Activated naive CD4-positive, alpha-beta T cell treated with anti-CD3 and anti-CD28 coated beads, Interleukin-2, amount 50 U/mL, for 72 hours (primary cell): ENCODE data around the gene KAT8. TPM values are rescaled to one million over a fixed set of nuclear protein-coding genes. Genes with fewer than 3 reads are reported as not detected.
"Not testable (repeated sequence)": the region's sequence is repeated elsewhere in the genome, so short reads cannot be mapped to it uniquely, and the experiment has no call there.

Experiments
- ATAC-seq, 2 donors: fragments of 150-1000 bp; cut with Tn5 transposase; 2 replicates each; pipeline ENCODE4 v1.10.0; 2021; ENCODE audit warnings: mild to moderate bottlenecking in 2 of 2, moderate library complexity in 2 of 2
- DNase-seq, 2 donors: peaks; one replicate each; pipeline ENCODE4 v3.0.0; 2021 to 2022; ENCODE audit warnings: low spot score in 2 of 2
- H3K27ac Mint-ChIP-seq, 2 donors: one replicate each; pipeline ENCODE4 v1.8.0; 2022; ENCODE audit warnings: mild to moderate bottlenecking in 2 of 2, mixed read lengths in 2 of 2
- H3K36me3 Mint-ChIP-seq, 2 donors: one replicate each; pipeline ENCODE4 v1.8.0; 2022; ENCODE audit warnings: mixed read lengths in 2 of 2
- H3K9me3 Mint-ChIP-seq, 2 donors: one replicate each; pipeline ENCODE4 v1.8.0; 2022; ENCODE audit warnings: mixed read lengths in 2 of 2
- total RNA-seq, 2 donors: library from RNA; stranded (reverse); gene quantifications; one replicate each; pipeline ENCODE4 v1.2.3, GENCODE V29; 2022

Gene KAT8
- total RNA-seq, 2 donors from 2014 or later = 57.8 to 88.5 TPM

DNA sequence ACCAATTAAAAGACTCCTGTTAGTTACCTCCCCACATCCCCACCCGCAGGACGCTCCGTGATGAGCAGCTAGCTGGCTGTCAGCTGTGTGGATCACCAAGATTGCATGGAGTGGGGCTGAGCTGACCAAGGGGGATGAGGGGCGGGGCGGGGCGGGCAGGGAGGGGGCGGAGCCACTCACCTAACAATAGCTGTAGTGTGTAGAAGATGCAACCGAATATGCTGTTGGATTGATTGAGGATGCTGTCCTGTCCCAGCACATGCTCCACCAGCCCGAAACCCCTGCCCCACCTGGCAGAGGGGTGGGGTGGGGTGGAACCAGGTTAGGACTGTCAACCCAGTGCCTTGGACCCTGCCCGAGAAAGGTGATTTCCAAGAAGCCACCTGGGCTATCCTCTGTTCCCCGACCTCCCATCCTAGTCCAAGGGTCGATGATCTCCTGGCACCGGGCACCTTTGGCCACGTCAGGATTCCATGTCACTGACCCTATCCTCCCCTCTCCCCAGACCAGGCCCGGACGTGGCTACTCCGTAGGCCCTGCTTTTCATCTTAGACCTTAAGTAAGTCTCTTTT, 24.2 kb upstream of the KAT8 start:
- no peaks in the 10 kb centered on the region for H3K9me3 Mint-ChIP-seq
- H3K36me3 Mint-ChIP-seq = peaks cover 7 to 15% of the 10 kb centered on the region in 2 donors
- ATAC-seq (no peak), DNase-seq (no peak)
- no peak overlapping the region for H3K27ac Mint-ChIP-seq

DNA sequence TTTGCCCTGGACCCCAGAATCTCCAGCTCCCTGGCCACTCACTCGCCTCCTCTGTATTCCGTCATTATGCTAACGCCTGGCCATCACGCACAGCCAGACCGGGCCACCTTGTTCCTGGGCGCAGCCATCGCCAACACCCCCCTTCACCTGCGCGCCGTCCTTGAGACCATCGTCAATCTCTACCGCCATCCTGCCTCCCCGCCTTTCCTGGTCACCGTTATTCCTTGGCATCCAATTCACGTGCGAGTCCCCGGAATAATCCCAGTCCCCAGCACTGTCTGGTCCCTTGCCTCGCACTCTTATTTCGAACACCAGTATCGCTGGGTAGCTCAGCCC, 23.4 kb upstream of the KAT8 start:
- no peaks in the 10 kb centered on the region for H3K9me3 Mint-ChIP-seq
- ATAC-seq (peak in 1 of 2 donors; percentile 5), DNase-seq (no peak)
- peak overlapping the region; percentile 95 to 97 for H3K27ac Mint-ChIP-seq
- peaks cover 7 to 15% of the 10 kb centered on the region in 2 donors for H3K36me3 Mint-ChIP-seq

DNA sequence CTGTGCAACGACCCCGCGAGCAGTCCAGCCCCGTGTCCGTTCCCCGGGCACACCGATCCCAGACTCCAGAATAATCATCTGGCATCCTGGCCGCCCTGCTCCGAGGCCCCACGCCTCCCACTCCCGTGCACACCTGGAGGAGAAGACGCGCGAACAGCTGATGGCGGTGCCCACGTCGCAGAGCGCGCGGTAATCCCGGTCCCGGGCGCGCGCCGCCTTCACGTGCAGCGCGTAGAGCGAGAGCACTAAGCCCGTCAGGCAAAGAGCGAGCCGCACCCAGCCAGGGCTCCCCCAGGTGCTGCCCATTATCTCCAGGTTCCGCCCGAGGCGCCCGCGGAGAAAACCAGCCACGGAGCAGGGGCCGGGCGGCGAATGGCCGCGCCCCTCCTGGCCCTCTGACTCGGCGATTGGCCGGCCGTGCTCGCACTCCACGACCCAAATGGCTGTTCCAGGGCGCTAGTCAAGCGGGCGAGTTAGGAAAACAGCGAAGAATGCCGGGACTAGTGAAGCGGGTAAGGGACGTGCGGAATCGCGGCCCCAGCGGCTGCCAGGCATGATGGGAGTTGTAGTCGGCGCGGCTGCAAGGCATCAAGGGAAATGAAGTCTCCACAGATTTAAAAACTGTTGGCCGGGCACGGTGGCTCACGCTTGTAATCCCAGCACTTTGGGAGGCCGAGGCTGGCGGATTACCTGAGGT, 22.9 kb upstream of the KAT8 start, which contains the start of gene VKORC1:
Gene VKORC1, minus strand, starts transcription at position 374 of the 697 bp plus-strand sequence. Its CDS starts 68 bp downstream, at position 306.
- peak; percentile 91 for ATAC-seq
- Mint-ChIP-seq H3K9me3 (no peaks in the 10 kb centered on the region), H3K36me3 (peaks cover 7 to 15% of the 10 kb centered on the region in 2 donors), H3K27ac (peak within 1 kb of the TSS; percentile 95 to 97)
- peak; percentile 87 to 90 for DNase-seq

GRCh38 chr16:31099860-31100638, 17.4 kb upstream of the KAT8 start:
- Mint-ChIP-seq H3K27ac (peak overlapping the region in 1 of 2 donors; percentile 4), H3K36me3 (no peaks in the 10 kb centered on the region), H3K9me3 (no peaks in the 10 kb centered on the region)
- DNase-seq = no peak
- no peak for ATAC-seq

- ATAC-seq, DNase-seq, H3K36me3 Mint-ChIP-seq, H3K27ac Mint-ChIP-seq, H3K9me3 Mint-ChIP-seq: not testable (repeated sequence)
Observed at GRCh38 chr16:31100876-31101641, 16.4 kb upstream of the KAT8 start.

- H3K36me3 Mint-ChIP-seq = peaks cover 0 to 14% of the 10 kb centered on the region in 2 donors
- H3K9me3 Mint-ChIP-seq = no peaks in the 10 kb centered on the region
- ATAC-seq (peak; percentile 49 to 66), DNase-seq (peak; percentile 84 to 96)
- H3K27ac Mint-ChIP-seq = peak overlapping the region; percentile 22 to 82
Observed at GRCh38 chr16:31105677-31106213, 11.7 kb upstream of the KAT8 start.

- peaks cover 0 to 14% of the 10 kb centered on the region in 2 donors for H3K36me3 Mint-ChIP-seq
- H3K27ac Mint-ChIP-seq = peak overlapping the region; percentile 94
- H3K9me3 Mint-ChIP-seq = no peaks in the 10 kb centered on the region
- ATAC-seq (no peak), DNase-seq (no peak)
Observed at GRCh38 chr16:31106509-31107464, 10.7 kb upstream of the KAT8 start.

GRCh38 chr16:31107465-31107867, 10.0 kb upstream of the KAT8 start:
- ATAC-seq = peak; percentile 81 to 89
- Mint-ChIP-seq H3K27ac (peak overlapping the region; percentile 94), H3K36me3 (peaks cover 0 to 14% of the 10 kb centered on the region in 2 donors), H3K9me3 (no peaks in the 10 kb centered on the region)
- DNase-seq = peak in 1 of 2 donors; percentile 53

DNA sequence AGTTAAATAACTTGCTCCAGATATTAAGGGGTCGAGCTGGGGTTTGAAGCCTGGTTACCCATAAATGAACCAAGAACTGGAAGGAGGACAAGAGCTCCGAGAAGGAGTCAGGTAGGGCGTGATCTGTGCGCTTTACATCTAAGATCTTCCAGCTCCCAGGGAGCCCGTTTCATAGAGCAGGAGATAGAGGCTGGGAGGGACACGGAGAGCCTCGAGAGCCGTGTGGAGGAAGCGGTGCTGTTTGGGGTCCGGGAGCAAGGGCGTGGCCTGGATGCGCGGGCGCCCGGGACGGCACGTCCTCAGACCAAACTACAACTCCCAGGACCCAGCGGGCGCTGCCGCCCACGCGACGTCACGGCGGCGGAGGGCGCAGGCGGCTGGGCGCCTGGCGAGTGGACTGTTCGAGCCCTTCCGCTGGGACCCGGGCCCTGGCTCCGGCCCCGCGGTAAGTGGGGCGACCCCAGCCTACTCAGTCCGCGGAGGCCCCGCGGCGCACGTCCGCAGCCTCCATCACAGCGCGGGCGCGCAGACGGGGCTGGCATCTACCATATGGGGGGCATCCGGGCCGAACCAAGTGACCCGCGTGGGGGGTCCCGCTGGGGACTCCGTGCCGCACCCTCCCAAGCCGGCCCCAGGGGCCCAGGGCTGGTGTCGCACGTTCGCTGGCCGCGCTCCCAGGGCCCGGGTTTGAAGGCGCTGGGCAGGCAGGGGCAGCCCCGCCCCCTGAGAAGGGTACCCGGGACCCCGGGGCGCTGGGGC, 9.2 kb upstream of the KAT8 start, which contains the start of gene BCKDK:
Gene BCKDK, plus strand, starts transcription at position 352 of the 759 bp plus-strand sequence. CDS start 838 bp downstream, outside the sequence.
- Mint-ChIP-seq H3K9me3 (no peaks in the 10 kb centered on the region), H3K27ac (peak within 1 kb of the TSS; percentile 94), H3K36me3 (peaks cover 0 to 14% of the 10 kb centered on the region in 2 donors)
- ATAC-seq = peak; percentile 76 to 84
- DNase-seq = peak; percentile 76

DNA sequence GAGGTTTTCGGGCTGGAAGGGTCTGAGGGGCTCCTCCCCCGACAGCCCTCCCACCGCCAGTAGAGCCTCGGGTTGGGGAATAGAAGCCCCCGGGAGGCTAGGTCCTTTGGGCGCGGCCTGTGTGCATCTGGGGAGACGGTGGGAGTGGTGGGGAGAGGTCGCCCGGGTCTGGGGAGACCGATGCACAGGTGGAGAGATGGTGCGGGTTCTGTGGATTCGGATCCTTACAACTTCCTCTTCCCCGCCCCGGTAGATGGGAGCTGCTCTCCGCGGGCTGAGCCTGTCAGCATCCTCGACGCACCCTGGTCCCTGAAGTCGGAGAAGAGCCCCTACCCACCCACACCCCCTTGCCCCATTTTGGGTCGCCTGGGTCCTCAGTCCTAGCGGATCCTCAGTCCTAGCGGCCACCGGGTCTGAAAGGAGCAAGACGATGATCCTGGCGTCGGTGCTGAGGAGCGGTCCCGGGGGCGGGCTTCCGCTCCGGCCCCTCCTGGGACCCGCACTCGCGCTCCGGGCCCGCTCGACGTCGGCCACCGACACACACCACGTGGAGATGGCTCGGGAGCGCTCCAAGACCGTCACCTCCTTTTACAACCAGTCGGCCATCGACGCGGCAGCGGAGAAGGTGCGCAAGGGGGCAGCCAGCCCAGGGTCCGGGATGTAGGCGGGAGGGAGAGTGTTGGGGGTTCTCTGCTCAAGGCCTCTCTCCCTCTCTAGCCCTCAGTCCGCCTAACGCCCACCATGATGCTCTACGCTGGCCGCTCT, 8.5 kb upstream of the KAT8 start:
- Mint-ChIP-seq H3K9me3 (no peaks in the 10 kb centered on the region), H3K27ac (peak overlapping the region in 1 of 2 donors; percentile 88), H3K36me3 (peaks cover 0 to 14% of the 10 kb centered on the region in 2 donors)
- DNase-seq (no peak), ATAC-seq (no peak)

- H3K9me3 Mint-ChIP-seq = no peaks in the 10 kb centered on the region
- ATAC-seq = no peak
- no peak for DNase-seq
- H3K36me3 Mint-ChIP-seq = peaks cover 0 to 14% of the 10 kb centered on the region in 2 donors
- H3K27ac Mint-ChIP-seq = peak overlapping the region in 1 of 2 donors; percentile 88
Observed at GRCh38 chr16:31109622-31110021, 7.8 kb upstream of the KAT8 start.

DNA sequence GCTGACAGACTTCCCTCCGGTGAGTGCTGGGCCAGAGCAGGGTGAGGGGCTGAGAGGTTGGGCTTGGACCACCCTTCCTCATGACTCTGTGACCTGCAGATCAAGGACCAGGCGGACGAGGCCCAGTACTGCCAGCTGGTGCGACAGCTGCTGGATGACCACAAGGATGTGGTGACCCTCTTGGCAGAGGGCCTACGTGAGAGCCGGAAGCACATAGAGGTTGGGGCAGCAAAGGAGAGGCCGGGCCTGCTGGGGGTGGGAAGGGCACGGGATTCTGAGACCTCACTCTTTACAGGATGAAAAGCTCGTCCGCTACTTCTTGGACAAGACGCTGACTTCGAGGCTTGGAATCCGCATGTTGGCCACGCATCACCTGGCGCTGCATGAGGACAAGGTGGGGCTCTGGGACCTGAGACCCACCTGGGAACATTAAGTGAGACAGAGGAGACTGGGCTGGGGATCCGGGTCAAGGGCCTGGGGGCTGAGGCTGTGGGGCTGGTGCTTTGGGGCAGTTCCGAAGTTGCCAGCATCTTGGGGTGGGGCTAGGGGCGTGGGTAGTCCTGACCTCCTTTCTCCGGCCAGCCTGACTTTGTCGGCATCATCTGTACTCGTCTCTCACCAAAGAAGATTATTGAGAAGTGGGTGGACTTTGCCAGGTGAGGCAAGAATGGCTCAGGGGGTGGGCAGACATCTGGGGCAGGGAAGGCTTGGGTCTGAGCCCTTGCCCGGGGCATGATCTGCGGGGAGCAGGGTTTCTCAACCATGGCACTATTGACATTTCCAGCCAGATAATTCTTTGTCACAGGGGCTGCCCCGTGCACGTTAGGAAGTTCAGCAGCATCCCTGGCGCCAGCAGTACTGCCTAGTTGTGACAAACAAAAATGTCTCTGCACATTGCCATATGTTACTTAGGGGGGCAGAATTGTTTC, 7.1 kb upstream of the KAT8 start:
- no peak for DNase-seq
- Mint-ChIP-seq H3K27ac (peak overlapping the region in 1 of 2 donors; percentile 50), H3K9me3 (no peaks in the 10 kb centered on the region), H3K36me3 (peaks cover 0 to 14% of the 10 kb centered on the region in 2 donors)
- no peak for ATAC-seq

- no peak overlapping the region for H3K27ac Mint-ChIP-seq
- ATAC-seq = no peak
- peaks cover 0 to 19% of the 10 kb centered on the region in 2 donors for H3K36me3 Mint-ChIP-seq
- DNase-seq = no peak
- no peaks in the 10 kb centered on the region for H3K9me3 Mint-ChIP-seq
Observed at GRCh38 chr16:31111881-31112466, 5.5 kb upstream of the KAT8 start.
